HEK293 (cell line): ENCODE results near the gene OTUB1.

ENCODE experiments used
- CTCF ChIA-PET: fragments of 350-600 bp; formaldehyde crosslinking; extraction: SDS; loops from one replicate; lab custom pipeline; 2021; ENCODE audit warnings: antibody characterized with exemption; lab: Yijun Ruan, JAX
- POLR2A ChIA-PET: fragments of 300-600 bp; formaldehyde crosslinking; extraction: SDS; loops from one replicate; lab custom pipeline; 2020; ENCODE audit warnings: antibody characterized with exemption, inconsistent platforms; lab: Yijun Ruan, JAX
- H3K27ac ChIP-seq: fragments of 200-500 bp; sonication (Bioruptor generic); 2 replicates; pipeline ENCODE4 v1.5.1; 2014; ENCODE audit warnings: low read depth, low read length, control low read depth, inconsistent platforms; ENCODE audit errors: extremely low read depth
- H3K36me3 ChIP-seq, 2 experiments: fragments of 200-500 bp in 1 of 2; sonication (Bioruptor generic) in 1 of 2; 1 replicate in 1 of 2; 2 replicates in 1 of 2; pipeline ENCODE4 v1.5.1; 2014 to 2017; ENCODE audit warnings: inconsistent platforms in 2 of 2, low read length in 2 of 2; ENCODE audit not compliant: control insufficient read depth in 2 of 2, insufficient read depth in 1 of 2
- H3K4me1 ChIP-seq: fragments of 200-500 bp; sonication (Bioruptor generic); 2 replicates; pipeline ENCODE4 v1.5.1; 2014; ENCODE audit warnings: mild to moderate bottlenecking, low read length, inconsistent platforms; ENCODE audit not compliant: control insufficient read depth, insufficient read depth
- H3K4me3 ChIP-seq: 2 replicates; pipeline ENCODE4 v1.5.1; 2011; ENCODE audit warnings: low read depth, mild to moderate bottlenecking, control low read depth, low read length, moderate library complexity
- H3K9me3 ChIP-seq: fragments of 200-500 bp; sonication (Bioruptor generic); 2 replicates; pipeline ENCODE4 v1.5.1; 2014; ENCODE audit warnings: low read depth, low read length, inconsistent platforms; ENCODE audit not compliant: control insufficient read depth, insufficient read depth
- FEZF1 ChIP-seq: fragments of 450-650 bp; formaldehyde crosslinking; IDR thresholded peaks from 2 replicates; pipeline ENCODE4 v1.5.1; 2016; ENCODE audit warnings: missing biosample characterization, missing genetic modification characterization
- HIC1 ChIP-seq: fragments of 450-650 bp; formaldehyde crosslinking; IDR thresholded peaks from 2 replicates; pipeline ENCODE4 v1.5.1; 2016; ENCODE audit warnings: missing biosample characterization, missing genetic modification characterization
- PRDM1 ChIP-seq: fragments of 450-650 bp; formaldehyde crosslinking; IDR thresholded peaks from 2 replicates; pipeline ENCODE4; 2016; ENCODE audit warnings: missing biosample characterization, missing genetic modification characterization
- WT1 ChIP-seq: fragments of 450-650 bp; formaldehyde crosslinking; IDR thresholded peaks from 2 replicates; pipeline ENCODE4 v1.5.1; 2016; ENCODE audit warnings: missing biosample characterization, missing genetic modification characterization
- ZFP3 ChIP-seq: fragments of 450-650 bp; formaldehyde crosslinking; IDR thresholded peaks from 2 replicates; pipeline ENCODE4 v1.5.1; 2016; ENCODE audit warnings: low read depth, missing biosample characterization, missing genetic modification characterization
- ZNF423 ChIP-seq: fragments of 450-650 bp; formaldehyde crosslinking; IDR thresholded peaks from 2 replicates; pipeline ENCODE4 v1.5.1; 2016; ENCODE audit warnings: missing biosample characterization, missing genetic modification characterization
- ZNF544 ChIP-seq: fragments of 450-650 bp; formaldehyde crosslinking; IDR thresholded peaks from 2 replicates; pipeline ENCODE4 v1.5.0; 2017; ENCODE audit warnings: missing biosample characterization, missing genetic modification characterization
- ZNF600 ChIP-seq: fragments of 450-650 bp; formaldehyde crosslinking; IDR thresholded peaks from 2 replicates; pipeline ENCODE4 v1.5.1; 2016; ENCODE audit warnings: missing biosample characterization, missing genetic modification characterization
- ZNF623 ChIP-seq: fragments of 450-650 bp; formaldehyde crosslinking; IDR thresholded peaks from 2 replicates; pipeline ENCODE4 v1.5.1; 2016; ENCODE audit warnings: missing biosample characterization, missing genetic modification characterization
- ZNF76 ChIP-seq: fragments of 450-650 bp; formaldehyde crosslinking; IDR thresholded peaks from 2 replicates; pipeline ENCODE4; 2016; ENCODE audit warnings: low read depth, missing biosample characterization, missing genetic modification characterization, borderline replicate concordance
- ZNF776 ChIP-seq: fragments of 450-650 bp; formaldehyde crosslinking; IDR thresholded peaks from 2 replicates; pipeline ENCODE4 v1.5.0; 2017; ENCODE audit warnings: missing biosample characterization, missing genetic modification characterization, borderline replicate concordance
- TF ChIP-seq, protein P1 (sequence below): fragments of 450-650 bp; formaldehyde crosslinking; IDR thresholded peaks from 2 replicates; pipeline ENCODE4 v1.5.1; 2016; ENCODE audit warnings: missing biosample characterization, missing genetic modification characterization
- TF ChIP-seq, protein P2 (sequence below): fragments of 450-650 bp; formaldehyde crosslinking; IDR thresholded peaks from 2 replicates; pipeline ENCODE4 v1.5.0; 2017; ENCODE audit warnings: missing biosample characterization, missing genetic modification characterization, borderline replicate concordance
- TF ChIP-seq, protein P3 (sequence below): fragments of 450-650 bp; formaldehyde crosslinking; IDR thresholded peaks from 2 replicates; pipeline ENCODE4 v1.5.1; 2016; ENCODE audit warnings: missing biosample characterization, missing genetic modification characterization

The OTUB1 gene

DNA sequence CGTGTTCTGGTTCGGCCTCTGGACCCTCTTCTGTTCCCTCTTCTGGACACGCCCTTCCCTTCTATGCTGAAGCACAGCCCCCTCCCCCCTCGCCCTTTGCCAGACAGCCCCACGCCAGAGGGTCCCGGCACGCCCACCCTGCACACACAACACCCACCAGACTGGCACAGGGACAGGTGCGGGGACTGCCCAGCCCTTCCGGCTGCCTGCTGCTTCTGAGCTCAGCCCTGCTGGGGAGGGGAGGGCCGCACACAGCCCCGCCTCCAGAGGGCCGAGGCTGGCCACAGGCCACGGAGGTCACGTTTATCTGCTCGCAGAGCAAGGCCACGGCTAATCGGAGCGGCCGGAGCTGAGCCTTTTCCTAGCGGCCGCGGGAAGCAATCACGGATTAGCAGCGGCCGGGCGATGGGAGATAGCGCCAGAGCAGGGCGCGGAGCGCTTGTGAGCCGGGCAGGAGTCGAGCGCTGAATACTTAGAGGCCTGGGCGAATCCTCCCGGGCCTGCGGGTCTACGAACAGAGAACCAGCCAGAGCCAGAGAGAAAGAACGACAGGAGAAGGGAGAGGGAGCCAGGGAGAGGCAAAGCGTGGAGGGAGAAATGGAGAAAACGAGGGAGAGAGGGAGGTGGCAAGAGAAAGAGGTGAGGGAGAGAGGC, 21.5 kb downstream of the OTUB1 start:
- Histone ChIP-seq H3K4me1 (no peaks in the 10 kb centered on the region), H3K9me3 (no peaks in the 10 kb centered on the region), H3K27ac (no peak overlapping the region), H3K36me3 (peaks cover 0 to 3% of the 10 kb centered on the region in 2 experiments; a peak in 1 of 3 replicates), H3K4me3 (no peak overlapping the region)
- CTCF ChIA-PET: interaction anchor here (0.7 to 1.5 kb wide), 6 partner anchors 10 to 296 kb away, joined by 3 to 9 read pairs (median 3); no protein-coding TSS in a partner anchor
- TF ChIP-seq ZNF600 (tag by site-specific recombination) (0 out of 2 replicates have a peak, but pooled peaks have one; percentile 39), ZNF76 (tag by site-specific recombination) (no peak), WT1 (tag by site-specific recombination) (no peak), PRDM1 (tag by site-specific recombination) (peak; percentile 67)
- TF ChIP-seq, protein P1, sequence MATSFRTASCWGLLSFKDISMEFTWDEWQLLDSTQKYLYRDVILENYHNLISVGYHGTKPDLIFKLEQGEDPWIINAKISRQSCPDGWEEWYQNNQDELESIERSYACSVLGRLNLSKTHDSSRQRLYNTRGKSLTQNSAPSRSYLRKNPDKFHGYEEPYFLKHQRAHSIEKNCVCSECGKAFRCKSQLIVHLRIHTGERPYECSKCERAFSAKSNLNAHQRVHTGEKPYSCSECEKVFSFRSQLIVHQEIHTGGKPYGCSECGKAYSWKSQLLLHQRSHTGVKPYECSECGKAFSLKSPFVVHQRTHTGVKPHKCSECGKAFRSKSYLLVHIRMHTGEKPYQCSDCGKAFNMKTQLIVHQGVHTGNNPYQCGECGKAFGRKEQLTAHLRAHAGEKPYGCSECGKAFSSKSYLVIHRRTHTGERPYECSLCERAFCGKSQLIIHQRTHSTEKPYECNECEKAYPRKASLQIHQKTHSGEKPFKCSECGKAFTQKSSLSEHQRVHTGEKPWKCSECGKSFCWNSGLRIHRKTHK (tag by site-specific recombination): no peak
- POLR2A ChIA-PET: interaction anchor here (0.7 to 2.1 kb wide), 5 partner anchors 10 to 1126 kb away, joined by 3 to 5 read pairs (median 3); partner anchors contain the start of gene STIP1

DNA sequence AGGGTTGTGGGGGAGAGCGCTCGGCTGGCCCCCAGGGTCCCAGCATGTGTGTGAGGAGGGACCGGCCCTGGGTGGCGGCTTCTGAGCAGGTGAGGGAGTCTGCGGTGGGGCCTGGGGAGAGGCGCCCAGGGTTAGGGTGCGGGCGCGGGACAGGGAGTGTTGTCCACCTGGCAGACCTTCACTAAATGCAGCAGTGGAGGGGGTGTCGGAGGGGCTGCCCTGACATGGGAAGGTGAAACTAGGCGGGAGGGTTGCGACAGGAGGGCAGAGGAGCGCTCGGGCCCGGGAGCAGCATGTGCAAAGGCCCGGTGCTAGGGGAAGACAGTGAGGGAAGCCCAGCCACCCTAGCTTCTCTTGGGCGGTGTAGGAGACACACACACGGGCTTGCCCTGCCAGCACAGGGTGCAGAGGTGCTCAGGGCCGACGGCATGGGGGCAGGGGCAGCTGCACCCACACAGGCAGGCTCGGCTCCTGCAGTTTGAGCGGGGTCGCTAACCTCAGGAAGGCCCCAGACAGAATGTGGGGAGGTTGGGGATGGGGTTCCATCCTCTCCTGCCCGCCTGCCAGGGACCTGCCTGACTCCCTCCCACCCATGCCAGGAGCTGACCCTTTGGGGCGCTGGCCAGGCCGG, 22.2 kb downstream of the OTUB1 start:
- ChIA-PET CTCF (interaction anchor here (1.5 kb wide), 1 partner anchor 139 kb away, joined by 9 read pairs; no protein-coding TSS in a partner anchor), POLR2A (interaction anchor here (1.3 kb wide), 1 partner anchor 177 kb away, joined by 3 read pairs; the partner anchor contains the start of gene STIP1)
- H3K4me3 ChIP-seq: no peak overlapping the region
- no peaks in the 10 kb centered on the region for H3K9me3 ChIP-seq
- H3K27ac ChIP-seq: no peak overlapping the region
- H3K4me1 ChIP-seq: no peaks in the 10 kb centered on the region
- TF ChIP-seq ZNF423 (0 out of 2 replicates have a peak, but pooled peaks have one; percentile 9), ZNF623 (tag by site-specific recombination) (peak; percentile 96), ZNF544 (tag by site-specific recombination) (no peak), HIC1 (tag by site-specific recombination) (peak; percentile 26; the same call in 1 of the 2 replicates)
- peaks cover 0 to 3% of the 10 kb centered on the region in 2 experiments; a peak in 1 of 3 replicates for H3K36me3 ChIP-seq

DNA sequence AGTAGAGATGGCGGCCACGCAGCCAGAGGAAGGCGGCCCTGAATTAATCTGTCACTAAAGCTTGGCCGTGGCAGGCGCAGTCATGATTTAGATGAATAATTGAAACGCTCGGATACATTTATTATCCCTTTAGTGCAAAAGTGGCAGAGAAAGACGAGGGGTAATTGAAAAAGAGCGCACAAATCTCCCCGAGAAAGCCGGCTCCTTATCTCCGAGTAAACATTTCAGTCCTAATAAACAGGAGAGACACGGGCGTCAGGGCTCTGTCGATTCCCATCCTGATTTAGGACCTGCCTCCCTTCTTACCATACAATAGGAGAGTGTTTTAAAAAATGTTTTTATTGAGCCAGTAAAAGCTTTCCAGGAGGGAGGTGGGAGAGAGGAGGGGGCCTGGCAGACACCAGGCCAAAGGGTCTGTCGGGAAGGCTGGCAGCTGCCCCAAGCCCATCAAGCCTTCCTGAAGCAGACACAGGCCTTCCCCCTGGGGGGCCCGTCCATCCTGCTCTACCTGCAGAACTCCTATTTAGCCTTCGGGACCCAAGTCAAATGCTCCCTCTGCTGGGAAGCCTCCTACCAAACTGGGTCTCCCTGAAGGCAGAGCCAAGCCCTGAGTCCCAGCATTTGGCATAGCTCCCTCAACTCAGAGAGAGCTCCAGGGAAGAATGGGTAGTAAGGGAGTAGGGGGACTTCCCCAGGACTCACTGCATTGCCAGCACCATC, 22.8 kb downstream of the OTUB1 start:
- Histone ChIP-seq H3K4me3 (no peak overlapping the region), H3K36me3 (peaks cover 0 to under 1% of the 10 kb centered on the region in 2 experiments; a peak in 1 of 3 replicates), H3K27ac (no peak overlapping the region), H3K4me1 (no peaks in the 10 kb centered on the region), H3K9me3 (no peaks in the 10 kb centered on the region)
- CTCF ChIA-PET: no interaction called here
- POLR2A ChIA-PET: no interaction called here
- TF ChIP-seq ZFP3 (peak; percentile 90), FEZF1 (tag by site-specific recombination) (peak; percentile 84), ZNF776 (no peak)
- TF ChIP-seq, protein P2, sequence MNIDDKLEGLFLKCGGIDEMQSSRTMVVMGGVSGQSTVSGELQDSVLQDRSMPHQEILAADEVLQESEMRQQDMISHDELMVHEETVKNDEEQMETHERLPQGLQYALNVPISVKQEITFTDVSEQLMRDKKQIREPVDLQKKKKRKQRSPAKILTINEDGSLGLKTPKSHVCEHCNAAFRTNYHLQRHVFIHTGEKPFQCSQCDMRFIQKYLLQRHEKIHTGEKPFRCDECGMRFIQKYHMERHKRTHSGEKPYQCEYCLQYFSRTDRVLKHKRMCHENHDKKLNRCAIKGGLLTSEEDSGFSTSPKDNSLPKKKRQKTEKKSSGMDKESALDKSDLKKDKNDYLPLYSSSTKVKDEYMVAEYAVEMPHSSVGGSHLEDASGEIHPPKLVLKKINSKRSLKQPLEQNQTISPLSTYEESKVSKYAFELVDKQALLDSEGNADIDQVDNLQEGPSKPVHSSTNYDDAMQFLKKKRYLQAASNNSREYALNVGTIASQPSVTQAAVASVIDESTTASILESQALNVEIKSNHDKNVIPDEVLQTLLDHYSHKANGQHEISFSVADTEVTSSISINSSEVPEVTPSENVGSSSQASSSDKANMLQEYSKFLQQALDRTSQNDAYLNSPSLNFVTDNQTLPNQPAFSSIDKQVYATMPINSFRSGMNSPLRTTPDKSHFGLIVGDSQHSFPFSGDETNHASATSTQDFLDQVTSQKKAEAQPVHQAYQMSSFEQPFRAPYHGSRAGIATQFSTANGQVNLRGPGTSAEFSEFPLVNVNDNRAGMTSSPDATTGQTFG: no peak
- TF ChIP-seq, protein P3, sequence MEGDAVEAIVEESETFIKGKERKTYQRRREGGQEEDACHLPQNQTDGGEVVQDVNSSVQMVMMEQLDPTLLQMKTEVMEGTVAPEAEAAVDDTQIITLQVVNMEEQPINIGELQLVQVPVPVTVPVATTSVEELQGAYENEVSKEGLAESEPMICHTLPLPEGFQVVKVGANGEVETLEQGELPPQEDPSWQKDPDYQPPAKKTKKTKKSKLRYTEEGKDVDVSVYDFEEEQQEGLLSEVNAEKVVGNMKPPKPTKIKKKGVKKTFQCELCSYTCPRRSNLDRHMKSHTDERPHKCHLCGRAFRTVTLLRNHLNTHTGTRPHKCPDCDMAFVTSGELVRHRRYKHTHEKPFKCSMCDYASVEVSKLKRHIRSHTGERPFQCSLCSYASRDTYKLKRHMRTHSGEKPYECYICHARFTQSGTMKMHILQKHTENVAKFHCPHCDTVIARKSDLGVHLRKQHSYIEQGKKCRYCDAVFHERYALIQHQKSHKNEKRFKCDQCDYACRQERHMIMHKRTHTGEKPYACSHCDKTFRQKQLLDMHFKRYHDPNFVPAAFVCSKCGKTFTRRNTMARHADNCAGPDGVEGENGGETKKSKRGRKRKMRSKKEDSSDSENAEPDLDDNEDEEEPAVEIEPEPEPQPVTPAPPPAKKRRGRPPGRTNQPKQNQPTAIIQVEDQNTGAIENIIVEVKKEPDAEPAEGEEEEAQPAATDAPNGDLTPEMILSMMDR: no peak
